Neural cell (in vitro differentiated cells): ENCODE measurements around the gene CRADD. TPM values are rescaled to one million over a fixed set of nuclear protein-coding genes. Genes with fewer than 3 reads are reported as not detected.

ENCODE experiments used
- H2AFZ ChIP-seq: fragments of 200-600, 300-800 bp; sonication (generic), shearing (Covaris generic); 2 replicates; pipeline ENCODE4 v1.6.0; 2014; ENCODE audit warnings: low read depth, mild to moderate bottlenecking, antibody characterized with exemption, low read length, moderate library complexity
- H3F3A ChIP-seq: fragments of 200-600 bp; shearing (Covaris generic); 2 replicates; pipeline ENCODE4 v1.6.1; 2016; ENCODE audit warnings: mild to moderate bottlenecking, moderate library complexity, mixed read lengths, antibody characterized with exemption, low read length; ENCODE audit not compliant: insufficient read depth, poor library complexity, severe bottlenecking
- H3K27ac ChIP-seq: fragments of 200-600, 300-800 bp; sonication (generic), shearing (Covaris generic); 2 replicates; pipeline ENCODE4 v1.5.1; 2014; ENCODE audit warnings: mild to moderate bottlenecking, low read length, moderate library complexity
- H3K27me3 ChIP-seq: fragments of 300-800, 200-600 bp; sonication (generic), shearing (Covaris generic); 2 replicates; pipeline ENCODE4 v1.6.0; 2014; ENCODE audit warnings: mild to moderate bottlenecking, low read depth, low read length, moderate library complexity; ENCODE audit not compliant: insufficient read depth
- H3K36me3 ChIP-seq: fragments of 300-800, 200-600 bp; sonication (generic), shearing (Covaris generic); 2 replicates; pipeline ENCODE4 v1.5.1; 2014; ENCODE audit warnings: mild to moderate bottlenecking, antibody characterized with exemption, low read length, moderate library complexity; ENCODE audit not compliant: insufficient read depth
- H3K4me2 ChIP-seq: fragments of 300-800, 200-600 bp; sonication (generic), shearing (Covaris generic); 2 replicates; pipeline ENCODE4 v1.6.0; 2014; ENCODE audit warnings: mild to moderate bottlenecking, low read length
- H3K4me3 ChIP-seq: fragments of 300-800, 200-600 bp; sonication (generic), shearing (Covaris generic); 2 replicates; pipeline ENCODE4 v1.5.1; 2014; ENCODE audit warnings: mild to moderate bottlenecking, low read length, moderate library complexity
- H3K79me2 ChIP-seq: fragments of 200-600 bp; shearing (Covaris generic); replicated peaks from 2 replicates; pipeline ENCODE4 v1.6.0; 2014; ENCODE audit warnings: mild to moderate bottlenecking, low read length, moderate library complexity; ENCODE audit not compliant: insufficient read depth
- H3K9ac ChIP-seq: fragments of 300-800, 200-600 bp; sonication (generic), shearing (Covaris generic); 2 replicates; pipeline ENCODE4 v1.6.1; 2016; ENCODE audit warnings: mild to moderate bottlenecking, low read length, mixed read lengths
- H3K9me2 ChIP-seq: fragments of 200-600 bp; shearing (Covaris generic); 2 replicates; pipeline ENCODE4 v1.6.1; 2016; ENCODE audit warnings: mild to moderate bottlenecking, low read length, mixed read lengths; ENCODE audit not compliant: insufficient read depth
- H3K9me3 ChIP-seq: fragments of 200-600, 300-800 bp; sonication (generic), shearing (Covaris generic); 2 replicates; pipeline ENCODE4 v1.6.1; 2016; ENCODE audit warnings: mild to moderate bottlenecking, mixed run types, low read length, moderate library complexity, mixed read lengths
- H4K20me1 ChIP-seq: fragments of 200-600 bp; shearing (Covaris generic); 2 replicates; pipeline ENCODE4 v1.6.1; 2016; ENCODE audit warnings: mild to moderate bottlenecking, mixed run types; ENCODE audit not compliant: insufficient read depth
- EP300 ChIP-seq: fragments of 450-650 bp; conservative IDR thresholded peaks from 2 replicates; pipeline ENCODE4 v1.6.1; 2014; ENCODE audit warnings: antibody characterized with exemption, mild to moderate bottlenecking, moderate library complexity; ENCODE audit not compliant: poor library complexity, severe bottlenecking
- EZH2 ChIP-seq: fragments of 200-600, 300-800 bp; shearing (Covaris generic), sonication (generic); IDR thresholded peaks from 2 replicates; pipeline ENCODE4 v1.6.1; 2014; ENCODE audit warnings: antibody characterized with exemption, low read length, borderline replicate concordance, mild to moderate bottlenecking; ENCODE audit not compliant: insufficient read depth, poor library complexity, severe bottlenecking
- MXI1 ChIP-seq: fragments of 450-650 bp; conservative IDR thresholded peaks from 2 replicates; pipeline ENCODE4 v1.6.1; 2014; ENCODE audit warnings: antibody characterized with exemption, mild to moderate bottlenecking; ENCODE audit not compliant: poor library complexity, severe bottlenecking
- POLR2AphosphoS5 ChIP-seq: IDR thresholded peaks from 2 replicates; pipeline ENCODE4 v1.6.1; 2012
- RAD21 ChIP-seq: fragments of 450-650 bp; conservative IDR thresholded peaks from 2 replicates; pipeline ENCODE4 v1.6.1; 2014; ENCODE audit warnings: antibody characterized with exemption, mild to moderate bottlenecking, moderate library complexity
- SMC3 ChIP-seq: fragments of 450-650 bp; conservative IDR thresholded peaks from 2 replicates; pipeline ENCODE4 v1.6.1; 2014; ENCODE audit warnings: antibody characterized with exemption, mild to moderate bottlenecking, moderate library complexity; ENCODE audit not compliant: poor library complexity
- TAF1 ChIP-seq: IDR thresholded peaks from 2 replicates; pipeline ENCODE4 v1.6.1; 2012; ENCODE audit warnings: low read depth
- polyA plus RNA-seq: library from polyadenylated mRNA; depleted of rRNA; stranded (reverse); fragments of >200 nt; gene quantifications from 2 replicates; pipeline ENCODE4 v1.2.3, GENCODE V29; 2014
- TF ChIP-seq, protein P1 (sequence below): fragments of 450-650 bp; IDR thresholded peaks from 2 replicates; pipeline ENCODE4 v1.5.1; 2014; ENCODE audit warnings: antibody characterized with exemption, mild to moderate bottlenecking, moderate library complexity; ENCODE audit not compliant: poor library complexity, severe bottlenecking
- TF ChIP-seq, protein P2 (sequence below): IDR thresholded peaks from 2 replicates; pipeline ENCODE4 v1.6.1; 2012; ENCODE audit warnings: borderline replicate concordance

Gene CRADD
- polyA plus RNA-seq, 1 donor from 2014 or later = 23.5 TPM

DNA sequence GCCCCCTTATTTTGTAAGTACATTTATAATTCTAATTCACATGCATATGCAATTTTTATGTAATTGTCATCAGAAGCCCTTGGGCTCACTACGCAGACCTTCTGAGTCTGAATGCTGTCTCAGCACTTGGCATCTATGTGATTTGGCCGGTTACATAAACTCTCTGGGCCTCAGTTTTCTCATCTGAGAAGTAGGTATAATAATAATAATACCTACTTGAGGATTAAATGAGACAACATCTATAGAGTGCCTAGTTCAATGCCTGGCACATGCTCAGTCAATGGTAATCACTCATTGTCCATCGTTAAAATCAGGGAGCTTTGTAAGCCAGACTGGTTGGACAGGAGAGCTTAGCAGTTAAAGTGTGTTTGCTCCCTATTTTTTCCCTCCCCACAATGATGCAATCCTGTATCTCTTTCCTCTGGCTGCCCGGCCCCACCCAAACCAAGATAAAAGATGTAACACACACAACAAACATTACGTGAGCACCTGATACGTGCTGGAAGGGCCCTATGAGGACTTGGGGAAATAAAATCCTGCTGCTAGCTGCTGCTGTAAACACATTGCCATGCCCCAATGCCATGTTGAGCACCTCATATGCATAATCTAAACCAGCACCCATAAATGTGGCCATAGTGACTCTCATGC, 235.0 kb downstream of the CRADD start:
- Histone ChIP-seq H3K4me2 (no peak overlapping the region), H3K9me3 (no peaks in the 10 kb centered on the region), H3K9me2 (no peaks in the 10 kb centered on the region), H3K27me3 (no peaks in the 10 kb centered on the region), H3K36me3 (no peaks in the 10 kb centered on the region), H4K20me1 (no peaks in the 10 kb centered on the region), H3F3A (no peaks in the 10 kb centered on the region), H3K9ac (no peak overlapping the region), H3K27ac (no peak overlapping the region), H2AFZ (no peak overlapping the region), H3K79me2 (no peaks in the 10 kb centered on the region), H3K4me3 (no peak overlapping the region)
- no peak for TF ChIP-seq MXI1

DNA sequence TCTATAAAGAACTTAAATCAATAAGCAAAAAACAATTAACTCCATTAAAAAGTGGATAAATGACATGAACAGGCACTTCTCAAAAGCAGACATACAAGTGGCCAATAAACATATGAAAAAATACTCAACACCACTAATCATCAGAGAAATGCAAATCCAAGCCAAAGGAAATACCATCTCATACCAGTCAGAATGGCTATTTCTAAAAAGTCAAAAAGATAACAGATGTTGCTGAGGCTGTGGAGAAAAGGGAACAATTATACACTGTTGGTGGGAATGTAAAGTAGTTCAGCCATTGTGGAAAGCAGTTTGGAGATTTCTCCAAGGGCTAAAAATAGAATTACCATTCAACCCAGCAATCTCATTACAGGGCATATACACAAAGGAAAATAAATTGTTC, 236.7 kb downstream of the CRADD start:
- no peaks in the 10 kb centered on the region for H3K36me3 ChIP-seq
- no peak overlapping the region for H3K9ac ChIP-seq
- H3K79me2 ChIP-seq = no peaks in the 10 kb centered on the region
- no peak overlapping the region for H3K4me3 ChIP-seq
- H3K4me2 ChIP-seq = no peak overlapping the region
- H2AFZ ChIP-seq = no peak overlapping the region
- H3K9me3 ChIP-seq = no peaks in the 10 kb centered on the region
- TF ChIP-seq TAF1 = no peak
- TF ChIP-seq, protein P1, sequence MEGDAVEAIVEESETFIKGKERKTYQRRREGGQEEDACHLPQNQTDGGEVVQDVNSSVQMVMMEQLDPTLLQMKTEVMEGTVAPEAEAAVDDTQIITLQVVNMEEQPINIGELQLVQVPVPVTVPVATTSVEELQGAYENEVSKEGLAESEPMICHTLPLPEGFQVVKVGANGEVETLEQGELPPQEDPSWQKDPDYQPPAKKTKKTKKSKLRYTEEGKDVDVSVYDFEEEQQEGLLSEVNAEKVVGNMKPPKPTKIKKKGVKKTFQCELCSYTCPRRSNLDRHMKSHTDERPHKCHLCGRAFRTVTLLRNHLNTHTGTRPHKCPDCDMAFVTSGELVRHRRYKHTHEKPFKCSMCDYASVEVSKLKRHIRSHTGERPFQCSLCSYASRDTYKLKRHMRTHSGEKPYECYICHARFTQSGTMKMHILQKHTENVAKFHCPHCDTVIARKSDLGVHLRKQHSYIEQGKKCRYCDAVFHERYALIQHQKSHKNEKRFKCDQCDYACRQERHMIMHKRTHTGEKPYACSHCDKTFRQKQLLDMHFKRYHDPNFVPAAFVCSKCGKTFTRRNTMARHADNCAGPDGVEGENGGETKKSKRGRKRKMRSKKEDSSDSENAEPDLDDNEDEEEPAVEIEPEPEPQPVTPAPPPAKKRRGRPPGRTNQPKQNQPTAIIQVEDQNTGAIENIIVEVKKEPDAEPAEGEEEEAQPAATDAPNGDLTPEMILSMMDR = no peak
- no peak for TF ChIP-seq RAD21
- TF ChIP-seq, protein P2, sequence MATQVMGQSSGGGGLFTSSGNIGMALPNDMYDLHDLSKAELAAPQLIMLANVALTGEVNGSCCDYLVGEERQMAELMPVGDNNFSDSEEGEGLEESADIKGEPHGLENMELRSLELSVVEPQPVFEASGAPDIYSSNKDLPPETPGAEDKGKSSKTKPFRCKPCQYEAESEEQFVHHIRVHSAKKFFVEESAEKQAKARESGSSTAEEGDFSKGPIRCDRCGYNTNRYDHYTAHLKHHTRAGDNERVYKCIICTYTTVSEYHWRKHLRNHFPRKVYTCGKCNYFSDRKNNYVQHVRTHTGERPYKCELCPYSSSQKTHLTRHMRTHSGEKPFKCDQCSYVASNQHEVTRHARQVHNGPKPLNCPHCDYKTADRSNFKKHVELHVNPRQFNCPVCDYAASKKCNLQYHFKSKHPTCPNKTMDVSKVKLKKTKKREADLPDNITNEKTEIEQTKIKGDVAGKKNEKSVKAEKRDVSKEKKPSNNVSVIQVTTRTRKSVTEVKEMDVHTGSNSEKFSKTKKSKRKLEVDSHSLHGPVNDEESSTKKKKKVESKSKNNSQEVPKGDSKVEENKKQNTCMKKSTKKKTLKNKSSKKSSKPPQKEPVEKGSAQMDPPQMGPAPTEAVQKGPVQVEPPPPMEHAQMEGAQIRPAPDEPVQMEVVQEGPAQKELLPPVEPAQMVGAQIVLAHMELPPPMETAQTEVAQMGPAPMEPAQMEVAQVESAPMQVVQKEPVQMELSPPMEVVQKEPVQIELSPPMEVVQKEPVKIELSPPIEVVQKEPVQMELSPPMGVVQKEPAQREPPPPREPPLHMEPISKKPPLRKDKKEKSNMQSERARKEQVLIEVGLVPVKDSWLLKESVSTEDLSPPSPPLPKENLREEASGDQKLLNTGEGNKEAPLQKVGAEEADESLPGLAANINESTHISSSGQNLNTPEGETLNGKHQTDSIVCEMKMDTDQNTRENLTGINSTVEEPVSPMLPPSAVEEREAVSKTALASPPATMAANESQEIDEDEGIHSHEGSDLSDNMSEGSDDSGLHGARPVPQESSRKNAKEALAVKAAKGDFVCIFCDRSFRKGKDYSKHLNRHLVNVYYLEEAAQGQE = no peak
- TF ChIP-seq MXI1 = no peak
- TF ChIP-seq EZH2 = no peak
- no peak for TF ChIP-seq SMC3
- TF ChIP-seq POLR2AphosphoS5 = no peak
- TF ChIP-seq EP300 = no peak
- H4K20me1 ChIP-seq = no peaks in the 10 kb centered on the region
- H3K27ac ChIP-seq = no peak overlapping the region
- no peaks in the 10 kb centered on the region for H3F3A ChIP-seq
- no peaks in the 10 kb centered on the region for H3K9me2 ChIP-seq
- no peaks in the 10 kb centered on the region for H3K27me3 ChIP-seq

DNA sequence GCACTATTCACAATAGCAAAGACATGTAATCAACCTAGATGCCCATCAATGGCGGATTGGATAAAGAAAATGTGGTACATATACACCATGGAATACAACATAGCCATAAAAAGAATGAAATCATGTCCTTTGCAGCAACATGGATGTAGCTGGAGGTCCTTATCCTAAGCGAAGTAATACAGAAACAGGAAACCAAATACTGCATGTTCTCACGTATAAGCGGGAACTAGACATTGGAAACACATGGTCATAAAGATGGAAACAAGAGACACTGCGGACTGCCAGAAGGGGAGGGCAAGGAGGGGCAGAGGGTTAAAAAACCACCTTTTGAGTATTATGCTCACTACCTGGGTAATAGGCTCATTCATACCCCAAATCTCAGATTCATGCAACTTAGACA, 237.1 kb downstream of the CRADD start:
- H3K9ac ChIP-seq = no peak overlapping the region
- no peaks in the 10 kb centered on the region for H4K20me1 ChIP-seq
- TF ChIP-seq, protein P2 = no peak
- TF ChIP-seq RAD21 = no peak
- H3K9me3 ChIP-seq = no peaks in the 10 kb centered on the region
- H3K27me3 ChIP-seq = no peaks in the 10 kb centered on the region
- no peaks in the 10 kb centered on the region for H3K79me2 ChIP-seq
- H3K4me2 ChIP-seq = no peak overlapping the region
- H3F3A ChIP-seq = no peaks in the 10 kb centered on the region
- H3K36me3 ChIP-seq = no peaks in the 10 kb centered on the region
- H3K9me2 ChIP-seq = no peaks in the 10 kb centered on the region
- no peak overlapping the region for H3K4me3 ChIP-seq
- H2AFZ ChIP-seq = no peak overlapping the region
- no peak overlapping the region for H3K27ac ChIP-seq
